Astrocyte of the cerebellum (primary cell): ENCODE results near the gene DDX1.

Source experiments
- DNase-seq: peaks from one replicate; pipeline ENCODE4 v3.0.0-alpha.2; 2011; ENCODE audit warnings: low read depth
- H3K4me3 ChIP-seq: 2 replicates; pipeline ENCODE4 v1.5.1; 2011; ENCODE audit warnings: mild to moderate bottlenecking, low read depth, low read length, moderate library complexity
- in situ Hi-C: cut with HindIII; loops from 2 replicates; pipeline ENCODE4 v1.10.0; 2017; ENCODE audit warnings: low sequenced_read_pairs
- TF ChIP-seq, protein P1 (sequence below): IDR thresholded peaks from 2 replicates; pipeline ENCODE4 v1.5.1; 2012; ENCODE audit warnings: low read length, low read depth, moderate library complexity, mild to moderate bottlenecking; ENCODE audit errors: missing control alignments

The DDX1 gene

DNA sequence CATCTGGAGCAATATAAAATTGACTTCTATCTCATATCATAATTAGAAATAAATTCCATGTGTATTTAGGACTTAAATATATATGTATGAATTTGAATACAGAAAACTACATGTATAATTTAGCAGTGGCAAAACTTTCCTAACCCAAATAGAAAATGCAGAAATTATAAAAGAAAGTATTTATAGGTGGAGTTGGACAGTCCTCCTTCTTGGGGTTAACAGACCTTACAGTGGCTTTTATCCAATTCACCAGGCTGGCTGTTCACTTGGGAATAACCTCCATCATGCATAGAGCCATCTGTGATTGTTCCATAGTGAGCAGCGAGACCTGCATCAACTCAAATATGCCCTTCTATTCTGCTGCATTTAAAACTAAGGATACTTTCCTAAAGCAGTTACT lies 8.3 kb downstream of the DDX1 start:
- in situ Hi-C loops, result no loop called here

DNA sequence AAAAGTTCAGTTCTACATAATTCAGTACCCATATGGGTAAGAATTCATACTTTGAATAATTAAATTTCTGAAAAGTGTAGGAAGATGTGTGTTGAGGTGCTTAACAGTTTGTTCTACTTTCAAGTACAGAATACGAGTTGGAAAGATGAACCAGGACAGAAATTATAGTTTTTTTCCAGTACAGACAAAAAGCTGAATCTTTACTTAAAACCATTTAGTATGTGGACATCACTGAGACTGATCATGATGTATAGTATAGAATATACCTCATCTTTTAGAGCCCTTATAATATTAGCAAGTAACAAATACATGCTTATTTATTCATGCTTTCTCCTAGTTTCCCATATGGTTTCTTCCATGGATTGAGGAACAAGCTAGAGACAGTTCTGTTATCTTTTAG lies 10.0 kb downstream of the DDX1 start:
- TF ChIP-seq, protein P1, sequence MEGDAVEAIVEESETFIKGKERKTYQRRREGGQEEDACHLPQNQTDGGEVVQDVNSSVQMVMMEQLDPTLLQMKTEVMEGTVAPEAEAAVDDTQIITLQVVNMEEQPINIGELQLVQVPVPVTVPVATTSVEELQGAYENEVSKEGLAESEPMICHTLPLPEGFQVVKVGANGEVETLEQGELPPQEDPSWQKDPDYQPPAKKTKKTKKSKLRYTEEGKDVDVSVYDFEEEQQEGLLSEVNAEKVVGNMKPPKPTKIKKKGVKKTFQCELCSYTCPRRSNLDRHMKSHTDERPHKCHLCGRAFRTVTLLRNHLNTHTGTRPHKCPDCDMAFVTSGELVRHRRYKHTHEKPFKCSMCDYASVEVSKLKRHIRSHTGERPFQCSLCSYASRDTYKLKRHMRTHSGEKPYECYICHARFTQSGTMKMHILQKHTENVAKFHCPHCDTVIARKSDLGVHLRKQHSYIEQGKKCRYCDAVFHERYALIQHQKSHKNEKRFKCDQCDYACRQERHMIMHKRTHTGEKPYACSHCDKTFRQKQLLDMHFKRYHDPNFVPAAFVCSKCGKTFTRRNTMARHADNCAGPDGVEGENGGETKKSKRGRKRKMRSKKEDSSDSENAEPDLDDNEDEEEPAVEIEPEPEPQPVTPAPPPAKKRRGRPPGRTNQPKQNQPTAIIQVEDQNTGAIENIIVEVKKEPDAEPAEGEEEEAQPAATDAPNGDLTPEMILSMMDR, result no peak
- H3K4me3 ChIP-seq, result no peak overlapping the region
- in situ Hi-C loops, result no loop called here
- no peak for DNase-seq

More for the DNA sequence above, 8.3 kb downstream of the DDX1 start:
- H3K4me3 ChIP-seq, result no peak overlapping the region
- no peak for DNase-seq
- TF ChIP-seq, protein P1, result no peak

DNA sequence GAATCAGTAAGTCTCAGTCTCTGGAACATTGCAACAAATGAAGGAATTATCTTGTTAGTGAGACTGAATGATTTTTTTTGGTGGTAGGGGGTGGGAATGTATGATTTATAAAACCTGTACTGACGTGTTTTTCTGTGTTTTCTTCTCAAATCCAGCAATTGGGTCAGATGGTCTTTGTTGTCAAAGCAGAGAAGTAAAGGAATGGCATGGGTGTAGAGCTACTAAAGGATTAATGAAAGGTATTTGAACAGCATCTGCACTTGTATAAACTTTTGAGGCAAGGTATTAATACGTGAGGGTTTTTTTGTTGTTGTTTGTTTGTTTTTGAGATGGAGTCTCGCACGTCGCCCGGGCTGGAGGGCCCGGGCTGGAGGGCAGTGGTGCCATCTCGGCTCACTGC lies 10.7 kb downstream of the DDX1 start:
- DNase-seq, result no peak
- in situ Hi-C loops, result no loop called here
- H3K4me3 ChIP-seq, result no peak overlapping the region
- TF ChIP-seq, protein P1, result no peak

DNA sequence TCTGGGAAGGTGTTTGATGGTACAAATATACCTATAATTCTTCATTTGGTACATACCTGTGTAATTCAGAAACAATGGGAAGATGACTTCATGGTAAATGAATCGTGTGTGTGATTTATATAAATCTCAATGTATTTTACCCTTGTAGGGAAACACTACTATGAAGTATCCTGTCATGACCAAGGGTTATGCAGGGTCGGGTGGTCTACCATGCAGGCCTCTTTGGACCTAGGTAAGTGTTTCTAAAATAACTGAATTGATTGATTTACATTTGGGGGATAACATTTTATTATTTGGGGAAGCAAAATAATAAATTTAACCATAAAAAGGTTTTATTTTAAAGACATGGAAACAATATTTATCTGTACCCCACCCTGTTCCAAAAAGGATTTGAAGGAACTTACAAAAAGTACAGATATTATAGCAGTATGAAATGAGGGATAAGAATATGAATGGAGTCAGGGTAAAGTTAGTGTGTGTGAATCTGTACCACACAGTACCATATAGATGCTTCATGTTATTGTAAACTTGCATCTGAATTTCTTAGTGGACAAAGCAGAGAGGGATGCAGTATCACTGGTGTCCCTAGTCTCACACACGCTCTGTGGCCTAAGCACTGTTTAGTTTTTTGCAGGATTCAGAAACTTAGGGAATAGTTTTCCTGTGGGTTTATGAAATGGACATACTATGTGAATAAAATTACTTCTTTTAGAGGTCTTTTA lies 11.5 kb downstream of the DDX1 start:
- no peak overlapping the region for H3K4me3 ChIP-seq
- DNase-seq, result no peak
- in situ Hi-C loops, result no loop called here
- TF ChIP-seq, protein P1, result no peak

DNA sequence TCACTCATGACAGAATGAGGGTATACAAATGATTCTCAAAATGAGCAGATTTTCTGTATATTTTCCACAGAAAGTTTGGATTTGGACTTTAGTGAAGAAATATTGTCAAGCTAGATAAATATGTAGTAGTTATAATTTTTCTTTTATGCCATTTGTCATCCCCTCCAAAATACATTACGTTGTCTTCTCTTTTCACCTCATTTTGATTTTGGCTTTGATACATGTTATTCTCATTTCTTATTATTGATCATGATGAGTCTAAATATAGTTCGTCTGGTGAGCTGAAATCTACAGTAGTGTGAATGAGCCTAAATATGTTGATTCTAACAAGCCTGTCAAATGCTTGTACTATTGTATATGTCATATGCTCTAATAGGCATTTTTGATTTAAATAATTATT lies 12.3 kb downstream of the DDX1 start:
- DNase-seq, result no peak

DNA sequence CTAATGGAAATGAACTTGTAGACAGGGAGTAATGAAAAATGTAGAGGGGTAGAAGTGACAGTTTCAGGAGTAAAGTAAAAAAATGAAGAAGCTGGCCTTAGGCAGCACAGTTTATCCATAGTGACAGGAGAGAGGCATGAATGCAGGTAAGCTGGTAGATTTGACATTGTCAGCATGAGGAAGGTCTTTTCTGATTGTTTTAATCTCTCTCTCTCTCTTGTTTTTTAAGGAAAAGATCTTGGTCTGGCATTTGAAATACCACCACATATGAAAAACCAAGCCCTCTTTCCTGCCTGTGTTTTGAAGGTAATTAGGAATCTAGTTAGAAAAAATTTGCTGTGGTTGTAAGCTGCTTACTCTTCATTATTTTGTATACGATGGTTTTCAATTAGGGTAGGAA lies 14.1 kb downstream of the DDX1 start:
- no peak for DNase-seq
- in situ Hi-C loops, result no loop called here
- TF ChIP-seq, protein P1, result no peak
- H3K4me3 ChIP-seq, result no peak overlapping the region

More for the DNA sequence above, 12.3 kb downstream of the DDX1 start:
- in situ Hi-C loops, result no loop called here
- no peak overlapping the region for H3K4me3 ChIP-seq
- TF ChIP-seq, protein P1, result no peak
